AG09309 (cell line): ENCODE results near the gene CSN1S1.

Experiments used
- DNase-seq: peaks from one replicate; pipeline ENCODE4 v3.0.0-alpha.2; 2010; ENCODE audit warnings: low read depth
- H3K4me3 ChIP-seq: 2 replicates; pipeline ENCODE4 v1.5.1; 2011; ENCODE audit warnings: mild to moderate bottlenecking, low read depth, low read length, moderate library complexity; ENCODE audit not compliant: control insufficient read depth
- TF ChIP-seq, protein P1 (sequence below): IDR thresholded peaks from 2 replicates; pipeline ENCODE4 v1.5.1; 2011; ENCODE audit warnings: mild to moderate bottlenecking, low read depth, low read length, inconsistent platforms; ENCODE audit not compliant: insufficient read depth, control insufficient read depth; ENCODE audit errors: missing control alignments

CSN1S1 gene, protein sequence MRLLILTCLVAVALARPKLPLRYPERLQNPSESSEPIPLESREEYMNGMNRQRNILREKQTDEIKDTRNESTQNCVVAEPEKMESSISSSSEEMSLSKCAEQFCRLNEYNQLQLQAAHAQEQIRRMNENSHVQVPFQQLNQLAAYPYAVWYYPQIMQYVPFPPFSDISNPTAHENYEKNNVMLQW

DNA sequence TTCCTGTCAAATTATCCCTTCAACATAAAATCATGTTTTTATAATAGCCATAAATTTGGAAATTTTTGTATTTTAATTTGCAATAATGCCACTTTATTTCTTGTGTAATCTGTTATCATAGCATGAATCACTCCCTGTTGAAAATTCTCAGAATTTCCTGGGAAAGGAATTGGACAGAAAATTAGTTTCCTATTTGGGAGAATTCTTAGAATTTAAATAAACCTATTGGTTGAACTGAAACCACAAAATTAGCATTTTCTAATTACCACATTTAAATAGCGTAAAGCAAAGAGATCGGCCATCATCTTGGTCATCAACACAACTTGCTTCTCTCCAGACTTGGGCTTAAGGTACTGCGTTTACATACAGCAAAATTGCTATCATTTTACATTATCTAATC is at the start of gene CSN1S1:
TSS of gene CSN1S1 (plus strand) at position 301 of the 400 bp plus-strand sequence. CDS start 1,488 bp downstream, outside the sequence.
- TF ChIP-seq, protein P1, sequence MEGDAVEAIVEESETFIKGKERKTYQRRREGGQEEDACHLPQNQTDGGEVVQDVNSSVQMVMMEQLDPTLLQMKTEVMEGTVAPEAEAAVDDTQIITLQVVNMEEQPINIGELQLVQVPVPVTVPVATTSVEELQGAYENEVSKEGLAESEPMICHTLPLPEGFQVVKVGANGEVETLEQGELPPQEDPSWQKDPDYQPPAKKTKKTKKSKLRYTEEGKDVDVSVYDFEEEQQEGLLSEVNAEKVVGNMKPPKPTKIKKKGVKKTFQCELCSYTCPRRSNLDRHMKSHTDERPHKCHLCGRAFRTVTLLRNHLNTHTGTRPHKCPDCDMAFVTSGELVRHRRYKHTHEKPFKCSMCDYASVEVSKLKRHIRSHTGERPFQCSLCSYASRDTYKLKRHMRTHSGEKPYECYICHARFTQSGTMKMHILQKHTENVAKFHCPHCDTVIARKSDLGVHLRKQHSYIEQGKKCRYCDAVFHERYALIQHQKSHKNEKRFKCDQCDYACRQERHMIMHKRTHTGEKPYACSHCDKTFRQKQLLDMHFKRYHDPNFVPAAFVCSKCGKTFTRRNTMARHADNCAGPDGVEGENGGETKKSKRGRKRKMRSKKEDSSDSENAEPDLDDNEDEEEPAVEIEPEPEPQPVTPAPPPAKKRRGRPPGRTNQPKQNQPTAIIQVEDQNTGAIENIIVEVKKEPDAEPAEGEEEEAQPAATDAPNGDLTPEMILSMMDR, result no peak
- no peak for DNase-seq
- H3K4me3 ChIP-seq, result no peak within 1 kb of the TSS

DNA sequence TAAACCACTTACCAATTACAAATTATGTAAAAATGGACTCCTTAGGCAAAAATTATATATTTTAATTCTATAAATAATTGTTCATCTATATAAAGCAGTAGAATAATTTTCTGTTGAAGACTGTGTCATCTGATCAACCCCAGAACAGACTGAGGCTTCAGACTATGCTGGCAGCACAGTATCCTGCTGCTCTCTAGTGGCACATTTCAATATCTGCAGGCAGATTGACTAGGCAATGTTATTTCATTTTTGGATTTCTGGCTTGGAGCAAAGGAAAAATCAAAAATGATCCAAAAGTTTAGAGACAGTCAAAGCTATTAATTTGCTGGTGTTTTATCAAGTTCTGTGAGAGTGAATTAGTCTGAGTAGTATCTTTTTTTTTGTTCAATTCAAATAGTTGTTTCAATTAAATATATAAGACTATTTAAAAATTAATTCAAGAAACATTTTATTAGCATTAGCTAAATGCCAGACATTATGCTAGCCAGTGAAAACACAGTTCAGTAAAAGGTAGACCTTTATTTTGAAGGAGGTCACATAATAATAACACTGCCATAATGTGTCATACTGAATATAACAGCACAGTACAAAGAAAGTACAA is 49.6 kb upstream of the CSN1S1 start:
- no peak overlapping the region for H3K4me3 ChIP-seq
- TF ChIP-seq, protein P1, result peak; percentile 36
- no peak for DNase-seq

- DNase-seq, result no peak
- no peak overlapping the region for H3K4me3 ChIP-seq
- TF ChIP-seq, protein P1, result no peak
Observed at GRCh38 chr4:69882150-69882549, 48.7 kb upstream of the CSN1S1 start.

GRCh38 chr4:69888336-69888735 is 42.5 kb upstream of the CSN1S1 start:
- DNase-seq, result no peak
- TF ChIP-seq, protein P1, result no peak
- no peak overlapping the region for H3K4me3 ChIP-seq

- H3K4me3 ChIP-seq, result no peak overlapping the region
- TF ChIP-seq, protein P1, result no peak
- no peak for DNase-seq
Observed at GRCh38 chr4:69894186-69894585, 36.7 kb upstream of the CSN1S1 start.

DNA sequence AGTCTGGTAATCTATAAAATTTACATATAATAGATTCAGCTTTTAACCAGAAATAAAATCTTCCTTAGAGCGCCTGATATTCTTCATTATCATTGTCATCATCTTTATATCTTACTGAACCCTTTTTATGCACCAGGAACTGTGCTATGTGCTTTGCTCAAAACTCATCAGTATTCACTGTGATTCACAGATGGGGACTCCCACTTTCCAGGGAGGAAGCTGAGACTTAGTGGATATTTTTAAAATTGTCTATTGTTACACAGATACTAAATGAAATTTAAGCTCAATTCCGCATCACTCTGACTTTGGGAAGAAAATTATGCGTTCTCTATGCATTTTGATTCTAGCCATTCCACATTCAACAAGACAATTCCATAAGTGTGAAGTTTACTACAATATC is 36.1 kb upstream of the CSN1S1 start:
- TF ChIP-seq, protein P1, result no peak
- H3K4me3 ChIP-seq, result no peak overlapping the region
- no peak for DNase-seq
